CD14-positive monocyte (primary cell): ENCODE results near the gene EPOP. TPM values are rescaled to one million over a fixed set of nuclear protein-coding genes. Genes with fewer than 3 reads are reported as not detected.
A peak's percentile ranks its signal among the peaks of the same experiment; 100 is the strongest.

Source experiments
- DNase-seq, 3 donors: peaks; one replicate each; pipeline ENCODE4 v3.0.0-alpha.2; 2011 to 2022
- H2AFZ ChIP-seq: 2 replicates; pipeline ENCODE4 v1.6.0; 2012; ENCODE audit warnings: mild to moderate bottlenecking, low read depth, low read length, inconsistent platforms; ENCODE audit not compliant: insufficient read depth, poor library complexity, severe bottlenecking
- H3K27ac ChIP-seq, 2 donors: 1 replicate in 1 of 2; 2 replicates in 1 of 2; pipeline ENCODE4 v1.5.1; 2012 to 2013; ENCODE audit warnings: low read length in 2 of 2, control low read depth in 1 of 2, inconsistent platforms in 1 of 2, low read depth in 1 of 2, mild to moderate bottlenecking in 1 of 2
- H3K27me3 ChIP-seq, 2 donors: one replicate each; pipeline versions ENCODE4 v1.6.0 to v1.6.1; 2011 to 2013; ENCODE audit warnings: low read length in 2 of 2; ENCODE audit not compliant: control insufficient read depth in 2 of 2, insufficient read depth in 2 of 2
- H3K36me3 ChIP-seq, 2 donors: replicated peaks in 1 of 2; 1 replicate in 1 of 2; 2 replicates in 1 of 2; pipeline versions ENCODE4 v1.5.1 to v1.6.1; 2012 to 2013; ENCODE audit warnings: low read length in 2 of 2, control low read depth in 1 of 2, inconsistent platforms in 1 of 2, mild to moderate bottlenecking in 1 of 2; ENCODE audit not compliant: insufficient read depth in 2 of 2, control insufficient read depth in 1 of 2
- H3K4me1 ChIP-seq, 2 donors: 1 replicate in 1 of 2; 2 replicates in 1 of 2; pipeline versions ENCODE4 v1.5.1 to v1.6.1; 2012 to 2013; ENCODE audit warnings: low read length in 2 of 2, control low read depth in 1 of 2, inconsistent platforms in 1 of 2, mild to moderate bottlenecking in 1 of 2, moderate library complexity in 1 of 2; ENCODE audit not compliant: insufficient read depth in 2 of 2, control insufficient read depth in 1 of 2
- H3K4me2 ChIP-seq: replicated peaks from 2 replicates; pipeline ENCODE3; 2012; ENCODE audit warnings: low read length, moderate library complexity, mild to moderate bottlenecking; ENCODE audit not compliant: poor library complexity, severe bottlenecking; ENCODE audit errors: extremely low read depth
- H3K4me3 ChIP-seq, 3 experiments: fragments of 200-600 bp in 1 of 3; sonication (generic) in 1 of 3; replicated peaks in 1 of 3; 1 replicate in 2 of 3; 2 replicates in 1 of 3; pipeline ENCODE4 v1.5.1; 2011 to 2013; ENCODE audit warnings: low read length in 3 of 3, mild to moderate bottlenecking in 3 of 3, control low read depth in 2 of 3, low read depth in 2 of 3, inconsistent platforms in 1 of 3, moderate library complexity in 1 of 3
- H3K79me2 ChIP-seq: 2 replicates; pipeline ENCODE4 v1.6.0; 2012; ENCODE audit warnings: mild to moderate bottlenecking, control low read depth, inconsistent platforms, low read length, moderate library complexity; ENCODE audit not compliant: insufficient read depth
- H3K9ac ChIP-seq: 2 replicates; pipeline ENCODE4 v1.6.0; 2017; ENCODE audit warnings: low read length, mild to moderate bottlenecking; ENCODE audit not compliant: insufficient read depth, poor library complexity, severe bottlenecking
- H3K9me3 ChIP-seq, 2 donors: replicated peaks in 1 of 2; 1 replicate in 1 of 2; 2 replicates in 1 of 2; pipeline versions ENCODE4 v1.5.1 to v1.6.1; 2012 to 2013; ENCODE audit warnings: low read length in 2 of 2, control low read depth in 1 of 2; ENCODE audit not compliant: control insufficient read depth in 1 of 2, insufficient read depth in 1 of 2
- H4K20me1 ChIP-seq: 2 replicates; pipeline ENCODE4 v1.6.0; 2012; ENCODE audit warnings: mild to moderate bottlenecking, low read length, control low read depth, moderate library complexity; ENCODE audit not compliant: insufficient read depth
- H3K27ac Mint-ChIP-seq, 7 donors: one replicate each; pipeline ENCODE4 v1.8.0; 2020; ENCODE audit warnings: mild to moderate bottlenecking in 7 of 7, mixed read lengths in 7 of 7, moderate library complexity in 6 of 7, inconsistent platforms in 2 of 7
- H3K27me3 Mint-ChIP-seq, 3 donors: one replicate each; pipeline ENCODE4 v1.8.0; 2021 to 2022; ENCODE audit warnings: low read depth in 3 of 3, mild to moderate bottlenecking in 3 of 3, mixed read lengths in 3 of 3, moderate library complexity in 3 of 3, inconsistent platforms in 1 of 3
- H3K36me3 Mint-ChIP-seq, 2 donors: one replicate each; pipeline ENCODE4 v1.8.0; 2020; ENCODE audit warnings: mixed read lengths in 2 of 2, inconsistent platforms in 1 of 2, mild to moderate bottlenecking in 1 of 2
- H3K4me1 Mint-ChIP-seq: one replicate; pipeline ENCODE4 v1.8.0; 2020; ENCODE audit warnings: mild to moderate bottlenecking, mixed read lengths
- H3K4me3 Mint-ChIP-seq, 2 donors: one replicate each; pipeline ENCODE4 v1.8.0; 2020; ENCODE audit warnings: mild to moderate bottlenecking in 2 of 2, mixed read lengths in 2 of 2, moderate library complexity in 1 of 2
- H3K9me3 Mint-ChIP-seq, 7 donors: one replicate each; pipeline ENCODE4 v1.8.0; 2020 to 2022; ENCODE audit warnings: mixed read lengths in 7 of 7, mild to moderate bottlenecking in 6 of 7, moderate library complexity in 6 of 7, inconsistent platforms in 2 of 7
- WGBS: methylation state at CpG from one replicate; pipeline ENCODE4 v1.1.5; 2013; ENCODE audit warnings: missing lambda C conversion rate; ENCODE audit not compliant: insufficient coverage; 5-methylcytosine and 5-hydroxymethylcytosine counted together
- intact Hi-C, 2 donors: fragments of 100-400 bp; cut with micrococcal nuclease; formaldehyde crosslinking; loops; one replicate each; pipeline versions ENCODE4 v1.15.0 to v1.15.1; 2023
- polyA plus RNA-seq, 3 donors: library from polyadenylated mRNA; depleted of rRNA in 1 of 3; unstranded in 2 of 3; stranded (reverse) in 1 of 3; fragments of 300-500 nt in 2 of 3; fragments of >200 nt in 1 of 3; fragmentation: Illumina TruSeq in 2 of 3; gene quantifications; 1 replicate in 2 of 3; 2 replicates in 1 of 3; pipeline ENCODE4 v1.2.3, GENCODE V29; 2012 to 2021
- TF ChIP-seq, protein P1 (sequence below): fragments of 200-600 bp; IDR thresholded peaks from one replicate; pipeline ENCODE4 v1.8.0; 2022; ENCODE audit warnings: antibody characterized with exemption, mild to moderate bottlenecking

EPOP gene
- polyA plus RNA-seq, 3 donors = 0.63 TPM; not detected in 2

DNA sequence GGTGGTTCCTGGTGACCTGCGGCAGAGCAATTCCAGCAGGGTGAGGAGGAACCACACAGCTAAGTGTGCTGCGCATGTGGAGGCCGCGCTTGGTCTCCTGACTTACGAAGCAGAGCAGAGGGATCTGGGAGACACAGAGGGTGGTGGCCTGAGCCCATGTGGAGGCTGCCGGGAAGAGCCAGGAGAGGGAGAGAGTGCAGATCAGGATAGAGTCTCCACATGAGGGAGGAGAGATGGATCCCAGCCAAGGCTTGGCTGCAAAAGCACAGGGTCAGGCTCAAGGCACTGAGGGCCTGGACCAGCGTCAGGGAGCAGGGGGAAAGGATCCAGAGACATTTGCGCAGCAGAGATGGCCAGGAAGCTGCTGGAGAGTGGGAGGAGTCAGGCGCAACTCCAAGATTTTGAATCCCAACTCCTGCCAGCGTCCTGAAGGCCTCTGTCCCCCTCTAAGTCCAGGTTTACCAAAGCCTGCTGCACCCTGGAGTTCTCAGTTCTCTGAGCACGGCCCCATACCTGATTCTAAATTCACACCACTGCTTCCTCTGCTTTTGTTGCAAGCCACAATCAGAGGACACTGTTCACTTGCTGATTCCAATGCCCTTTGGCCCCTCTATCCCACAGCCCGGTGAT is 19.1 kb upstream of the EPOP start:
- H3K9ac ChIP-seq = no peak overlapping the region
- no peaks in the 10 kb centered on the region for H3K36me3 Mint-ChIP-seq
- H3K9me3 Mint-ChIP-seq = no peaks in the 10 kb centered on the region
- peaks cover 3 to 16% (median 4%) of the 10 kb centered on the region in 3 donors for H3K27me3 Mint-ChIP-seq
- H4K20me1 ChIP-seq = no peaks in the 10 kb centered on the region
- no peaks in the 10 kb centered on the region for H3K9me3 ChIP-seq
- no peaks in the 10 kb centered on the region for H3K36me3 ChIP-seq
- peaks cover 16% of the 10 kb centered on the region for H3K4me1 Mint-ChIP-seq
- 98% methylated on average over 10 of the region's 12 CpGs for WGBS
- no peaks in the 10 kb centered on the region for H3K27me3 ChIP-seq
- intact Hi-C loops = no loop called here
- no peak overlapping the region for H2AFZ ChIP-seq
- peak overlapping the region in 1 of 7 donors; percentile 49 for H3K27ac Mint-ChIP-seq
- peaks cover 7 to 8% of the 10 kb centered on the region in 2 donors for H3K4me1 ChIP-seq
- H3K4me3 Mint-ChIP-seq = no peak overlapping the region
- H3K4me3 ChIP-seq = no peak overlapping the region
- H3K27ac ChIP-seq = no peak overlapping the region
- H3K79me2 ChIP-seq = no peaks in the 10 kb centered on the region
- no peak overlapping the region for H3K4me2 ChIP-seq
- no peak for DNase-seq
- TF ChIP-seq, protein P1, sequence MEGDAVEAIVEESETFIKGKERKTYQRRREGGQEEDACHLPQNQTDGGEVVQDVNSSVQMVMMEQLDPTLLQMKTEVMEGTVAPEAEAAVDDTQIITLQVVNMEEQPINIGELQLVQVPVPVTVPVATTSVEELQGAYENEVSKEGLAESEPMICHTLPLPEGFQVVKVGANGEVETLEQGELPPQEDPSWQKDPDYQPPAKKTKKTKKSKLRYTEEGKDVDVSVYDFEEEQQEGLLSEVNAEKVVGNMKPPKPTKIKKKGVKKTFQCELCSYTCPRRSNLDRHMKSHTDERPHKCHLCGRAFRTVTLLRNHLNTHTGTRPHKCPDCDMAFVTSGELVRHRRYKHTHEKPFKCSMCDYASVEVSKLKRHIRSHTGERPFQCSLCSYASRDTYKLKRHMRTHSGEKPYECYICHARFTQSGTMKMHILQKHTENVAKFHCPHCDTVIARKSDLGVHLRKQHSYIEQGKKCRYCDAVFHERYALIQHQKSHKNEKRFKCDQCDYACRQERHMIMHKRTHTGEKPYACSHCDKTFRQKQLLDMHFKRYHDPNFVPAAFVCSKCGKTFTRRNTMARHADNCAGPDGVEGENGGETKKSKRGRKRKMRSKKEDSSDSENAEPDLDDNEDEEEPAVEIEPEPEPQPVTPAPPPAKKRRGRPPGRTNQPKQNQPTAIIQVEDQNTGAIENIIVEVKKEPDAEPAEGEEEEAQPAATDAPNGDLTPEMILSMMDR = no peak

DNA sequence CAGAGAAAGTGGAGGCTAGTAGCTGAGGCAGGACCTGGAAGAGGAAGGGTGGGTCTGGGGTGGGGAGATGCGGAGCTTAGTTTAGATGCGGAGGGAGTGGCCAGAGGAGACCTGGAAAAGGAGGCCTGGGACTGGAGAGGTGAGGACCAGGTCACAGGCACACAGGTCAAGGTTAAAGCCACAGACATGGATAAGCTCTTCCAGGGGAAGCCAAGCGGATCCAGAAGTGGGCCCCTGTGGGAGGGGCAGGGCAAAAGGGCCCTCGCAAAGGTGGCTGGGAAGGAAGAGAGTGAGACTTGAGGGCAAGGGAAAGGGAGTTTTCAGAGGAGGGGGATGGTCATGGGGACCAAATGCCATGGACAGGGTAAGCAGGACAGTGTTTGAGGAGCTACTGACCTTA is 16.4 kb upstream of the EPOP start:
- WGBS = 98% methylated on average over 4 of the region's 4 CpGs
- DNase-seq = no peak
- H3K9me3 ChIP-seq = no peaks in the 10 kb centered on the region
- intact Hi-C loops = no loop called here
- H3K27ac ChIP-seq = no peak overlapping the region
- Mint-ChIP-seq H3K4me1 (peaks cover 8% of the 10 kb centered on the region), H3K27me3 (peaks cover 1 to 5% (median 4%) of the 10 kb centered on the region in 3 donors), H3K27ac (peak overlapping the region in 1 of 7 donors; percentile 17), H3K4me3 (no peak overlapping the region), H3K9me3 (peaks cover 0 to 2% (median 0%) of the 10 kb centered on the region in 7 donors), H3K36me3 (no peaks in the 10 kb centered on the region)
- H3K79me2 ChIP-seq = no peaks in the 10 kb centered on the region
- no peak overlapping the region for H3K9ac ChIP-seq
- H3K4me3 ChIP-seq = no peak overlapping the region
- no peaks in the 10 kb centered on the region for H4K20me1 ChIP-seq
- TF ChIP-seq, protein P1 = no peak
- H3K27me3 ChIP-seq = no peaks in the 10 kb centered on the region
- peaks cover 6 to 8% of the 10 kb centered on the region in 2 donors for H3K4me1 ChIP-seq
- H2AFZ ChIP-seq = no peak overlapping the region
- H3K4me2 ChIP-seq = no peak overlapping the region
- no peaks in the 10 kb centered on the region for H3K36me3 ChIP-seq
